OCI-LY3 (cell line): ENCODE measurements around the gene INPP5J.

ENCODE experiments used
- H2AFZ ChIP-seq: fragments of 200-600, 300-600 bp; shearing (Covaris generic); 2 replicates; pipeline ENCODE4 v1.6.0; 2014; ENCODE audit warnings: antibody characterized with exemption, low read depth, low read length
- H3K27ac ChIP-seq: fragments of 200-600, 300-600 bp; sonication (generic); 2 replicates; pipeline ENCODE4 v1.5.1; 2014; ENCODE audit warnings: mild to moderate bottlenecking, low read length, moderate library complexity, mixed read lengths
- H3K27me3 ChIP-seq: fragments of 200-600, 300-600 bp; sonication (generic); 2 replicates; pipeline ENCODE4 v1.6.1; 2014; ENCODE audit warnings: low read depth, low read length, mixed read lengths
- H3K36me3 ChIP-seq: fragments of 200-600, 300-600 bp; sonication (generic); replicated peaks from 2 replicates; pipeline ENCODE3; 2014; ENCODE audit warnings: low read depth, low read length, mixed read lengths
- H3K4me1 ChIP-seq: fragments of 300-600, 200-600 bp; sonication (generic); 2 replicates; pipeline ENCODE4 v1.6.1; 2014; ENCODE audit warnings: low read length, mixed read lengths
- H3K4me2 ChIP-seq: fragments of 200-600, 300-600 bp; sonication (generic); 2 replicates; pipeline ENCODE4 v1.6.1; 2014; ENCODE audit warnings: low read length, mixed read lengths
- H3K4me3 ChIP-seq: fragments of 300-600, 200-600 bp; sonication (generic); 2 replicates; pipeline ENCODE4 v1.5.1; 2014; ENCODE audit warnings: antibody characterized with exemption, mild to moderate bottlenecking, low read length, moderate library complexity
- H3K79me2 ChIP-seq: fragments of 300-600, 200-600 bp; shearing (Covaris generic); 2 replicates; pipeline ENCODE4 v1.6.1; 2014; ENCODE audit warnings: mild to moderate bottlenecking, low read length, mixed read lengths
- H3K9ac ChIP-seq: fragments of 300-600, 200-600 bp; shearing (Covaris generic); 2 replicates; pipeline ENCODE4 v1.6.0; 2014; ENCODE audit warnings: mild to moderate bottlenecking, low read length, moderate library complexity
- H3K9me3 ChIP-seq: fragments of 200-600, 300-600 bp; shearing (Covaris generic); 2 replicates; pipeline ENCODE4 v1.6.1; 2014; ENCODE audit warnings: low read length, mixed read lengths; ENCODE audit not compliant: insufficient read depth
- H4K20me1 ChIP-seq: fragments of 200-600, 300-600 bp; sonication (generic); 2 replicates; pipeline ENCODE4 v1.6.1; 2016; ENCODE audit warnings: low read length, mixed read lengths; ENCODE audit not compliant: insufficient read depth
- CTCF ChIP-seq: fragments of 200-600, 300-600 bp; sonication (generic); IDR thresholded peaks from 2 replicates; pipeline ENCODE4 v1.5.1; 2014; ENCODE audit warnings: antibody characterized with exemption, low read length, low read depth
- EZH2phosphoT487 ChIP-seq: fragments of 200-600 bp; shearing (Covaris generic); IDR thresholded peaks from 2 replicates; pipeline ENCODE4 v1.6.1; 2018; ENCODE audit warnings: antibody characterized with exemption, mixed run types, low read depth

INPP5J gene

GRCh38 chr22:31124811-31125465 is 2.2 kb downstream of the INPP5J start:
- no peaks in the 10 kb centered on the region for H3K9me3 ChIP-seq
- H2AFZ ChIP-seq: no peak overlapping the region
- no peak overlapping the region for H3K27ac ChIP-seq
- H3K79me2 ChIP-seq: no peaks in the 10 kb centered on the region
- H3K9ac ChIP-seq: no peak overlapping the region
- no peaks in the 10 kb centered on the region for H3K27me3 ChIP-seq
- H4K20me1 ChIP-seq: no peaks in the 10 kb centered on the region
- no peak overlapping the region for H3K4me3 ChIP-seq
- no peaks in the 10 kb centered on the region for H3K36me3 ChIP-seq
- H3K4me1 ChIP-seq: peaks cover 6% of the 10 kb centered on the region; the same call in 1 of the 2 replicates
- H3K4me2 ChIP-seq: no peak overlapping the region
- TF ChIP-seq EZH2phosphoT487 (no peak), CTCF (no peak)

DNA sequence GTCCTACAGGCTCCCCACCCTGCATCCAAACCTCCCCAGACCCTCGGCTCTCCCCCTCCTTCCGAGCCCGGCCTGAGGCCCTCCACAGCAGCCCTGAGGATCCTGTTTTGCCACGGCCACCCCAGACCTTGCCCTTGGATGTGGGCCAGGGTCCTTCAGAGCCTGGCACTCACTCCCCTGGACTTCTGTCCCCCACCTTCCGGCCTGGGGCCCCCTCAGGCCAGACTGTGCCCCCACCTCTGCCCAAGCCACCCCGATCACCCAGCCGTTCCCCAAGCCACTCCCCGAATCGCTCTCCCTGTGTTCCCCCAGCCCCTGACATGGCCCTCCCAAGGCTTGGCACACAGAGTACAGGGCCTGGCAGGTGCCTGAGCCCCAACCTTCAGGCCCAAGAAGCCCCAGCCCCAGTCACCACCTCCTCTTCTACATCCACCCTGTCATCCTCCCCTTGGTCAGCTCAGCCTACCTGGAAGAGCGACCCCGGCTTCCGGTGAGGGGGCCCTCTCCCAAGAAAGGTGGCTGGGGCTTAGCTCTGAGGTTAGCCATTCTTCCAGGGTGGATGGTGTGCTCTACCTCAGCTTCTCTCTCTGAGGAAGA is 2.9 kb downstream of the INPP5J start:
- Histone ChIP-seq H3K27ac (no peak overlapping the region), H4K20me1 (no peaks in the 10 kb centered on the region), H3K4me2 (no peak overlapping the region), H3K4me3 (no peak overlapping the region), H3K9ac (no peak overlapping the region), H2AFZ (no peak overlapping the region), H3K27me3 (no peaks in the 10 kb centered on the region), H3K4me1 (peaks cover 6% of the 10 kb centered on the region; the same call in 1 of the 2 replicates), H3K79me2 (no peaks in the 10 kb centered on the region), H3K9me3 (no peaks in the 10 kb centered on the region), H3K36me3 (no peaks in the 10 kb centered on the region)
- TF ChIP-seq EZH2phosphoT487: no peak
- TF ChIP-seq CTCF: no peak

DNA sequence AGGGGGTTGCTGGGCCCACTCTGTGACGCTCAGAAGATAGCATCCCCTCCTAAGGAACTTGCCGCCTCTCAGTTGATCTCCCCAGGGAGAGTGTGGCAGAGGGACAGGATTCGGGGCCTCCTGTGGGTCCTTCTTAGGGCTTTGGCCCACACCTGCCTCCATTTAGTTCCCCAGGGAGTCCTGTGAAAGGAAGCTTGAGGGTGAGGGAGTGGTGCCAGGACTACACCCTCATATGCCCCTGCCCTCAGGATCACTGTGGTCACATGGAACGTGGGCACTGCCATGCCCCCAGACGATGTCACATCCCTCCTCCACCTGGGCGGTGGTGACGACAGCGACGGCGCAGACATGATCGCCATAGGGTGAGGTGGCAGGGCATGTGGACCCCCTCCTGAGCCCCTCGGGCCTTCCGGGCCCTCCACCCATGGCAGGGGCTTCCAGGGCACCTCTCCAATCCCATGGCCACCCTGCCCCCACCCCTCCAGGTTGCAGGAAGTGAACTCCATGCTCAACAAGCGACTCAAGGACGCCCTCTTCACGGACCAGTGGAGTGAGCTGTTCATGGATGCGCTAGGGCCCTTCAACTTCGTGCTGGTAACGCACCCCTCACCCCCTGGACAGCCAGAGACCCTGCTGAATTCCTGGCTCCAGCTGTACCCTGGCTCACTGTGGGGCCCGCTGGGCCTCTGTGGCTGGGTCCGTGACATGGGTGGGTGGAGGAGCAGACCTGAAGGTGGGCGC is 3.5 kb downstream of the INPP5J start:
- peaks cover 6% of the 10 kb centered on the region; the same call in 1 of the 2 replicates for H3K4me1 ChIP-seq
- H3K36me3 ChIP-seq: no peaks in the 10 kb centered on the region
- TF ChIP-seq CTCF (no peak), EZH2phosphoT487 (no peak)
- no peaks in the 10 kb centered on the region for H3K79me2 ChIP-seq
- H3K27ac ChIP-seq: no peak overlapping the region
- H3K27me3 ChIP-seq: no peaks in the 10 kb centered on the region
- H4K20me1 ChIP-seq: no peaks in the 10 kb centered on the region
- no peaks in the 10 kb centered on the region for H3K9me3 ChIP-seq
- H3K9ac ChIP-seq: no peak overlapping the region
- no peak overlapping the region for H3K4me2 ChIP-seq
- H3K4me3 ChIP-seq: no peak overlapping the region
- no peak overlapping the region for H2AFZ ChIP-seq

DNA sequence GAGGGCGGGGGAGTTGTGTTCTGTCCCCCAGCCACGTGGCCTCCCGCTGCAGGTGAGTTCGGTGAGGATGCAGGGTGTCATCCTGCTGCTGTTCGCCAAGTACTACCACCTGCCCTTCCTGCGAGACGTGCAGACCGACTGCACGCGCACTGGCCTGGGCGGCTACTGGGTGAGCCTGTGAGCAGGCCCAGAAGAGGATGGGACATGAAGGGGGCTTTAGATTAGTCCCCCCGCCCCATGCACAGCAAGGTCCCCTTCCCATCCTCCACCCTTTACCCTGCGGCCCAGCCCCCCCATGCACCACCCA is 4.1 kb downstream of the INPP5J start:
- H3K27me3 ChIP-seq: no peaks in the 10 kb centered on the region
- no peaks in the 10 kb centered on the region for H3K9me3 ChIP-seq
- no peak overlapping the region for H3K9ac ChIP-seq
- TF ChIP-seq EZH2phosphoT487 (no peak), CTCF (no peak)
- H3K4me3 ChIP-seq: no peak overlapping the region
- H4K20me1 ChIP-seq: no peaks in the 10 kb centered on the region
- H2AFZ ChIP-seq: no peak overlapping the region
- H3K4me1 ChIP-seq: peaks cover 6% of the 10 kb centered on the region; the same call in 1 of the 2 replicates
- no peak overlapping the region for H3K27ac ChIP-seq
- H3K4me2 ChIP-seq: no peak overlapping the region
- no peaks in the 10 kb centered on the region for H3K36me3 ChIP-seq
- H3K79me2 ChIP-seq: no peaks in the 10 kb centered on the region
